ENCODE results near the gene MEOX1. TPM values are rescaled to one million over a fixed set of nuclear protein-coding genes. Genes with fewer than 3 reads are reported as not detected.

MEOX1 gene
- total RNA-seq, 1 experiment from 2014 or later = 0.84 TPM

GRCh38 chr17:43620147-43620546, 41.6 kb downstream of the MEOX1 start:
- Histone ChIP-seq H3K4me1 (ENCODE audit: insufficient read depth, low read length) (no peaks in the 10 kb centered on the region), H3K27ac (ENCODE audit: low read length) (no peak overlapping the region), H3K79me2 (ENCODE audit: low read length) (no peaks in the 10 kb centered on the region), H4K20me1 (ENCODE audit: low read length) (no peaks in the 10 kb centered on the region), H3K27me3 (ENCODE audit: low read length) (no peaks in the 10 kb centered on the region), H3F3A (ENCODE audit: low read length, unreplicated experiment) (no peaks in the 10 kb centered on the region), H3K4me2 (ENCODE audit: low read length) (no peak overlapping the region), H3K4me3 (ENCODE audit: low read length) (no peak overlapping the region), H3K9me2 (replicated peaks; ENCODE audit: low read length) (no peaks in the 10 kb centered on the region), H3K9ac (ENCODE audit: low read length) (no peak overlapping the region), H2AFZ (ENCODE audit: low read length) (no peak overlapping the region), H3K9me3 (ENCODE audit: low read length) (no peaks in the 10 kb centered on the region), H3K36me3 (ENCODE audit: low read depth, low read length) (no peaks in the 10 kb centered on the region)
- ATAC-seq (no peak), DNase-seq (no peak)
- TF ChIP-seq EZH2phosphoT487 (IDR thresholded peaks at IDR 0.05; ENCODE audit: borderline replicate concordance, low read length) = no peak
- ChIA-PET POLR2A (ENCODE audit: unreplicated experiment) (no interaction called here), CTCF (no interaction called here)
- intact Hi-C loops (cut with micrococcal nuclease) = no loop called here
- no TSS peak for BruUV-seq (replicated peaks)

GRCh38 chr17:43619705-43620104, 42.0 kb downstream of the MEOX1 start:
- Histone ChIP-seq H3K9ac (ENCODE audit: low read length) (no peak overlapping the region), H2AFZ (ENCODE audit: low read length) (no peak overlapping the region), H3K9me3 (ENCODE audit: low read length) (no peaks in the 10 kb centered on the region), H3F3A (ENCODE audit: low read length, unreplicated experiment) (no peaks in the 10 kb centered on the region), H3K4me3 (ENCODE audit: low read length) (no peak overlapping the region), H3K4me1 (ENCODE audit: insufficient read depth, low read length) (no peaks in the 10 kb centered on the region), H3K9me2 (replicated peaks; ENCODE audit: low read length) (no peaks in the 10 kb centered on the region), H3K79me2 (ENCODE audit: low read length) (no peaks in the 10 kb centered on the region), H4K20me1 (ENCODE audit: low read length) (no peaks in the 10 kb centered on the region), H3K27me3 (ENCODE audit: low read length) (no peaks in the 10 kb centered on the region), H3K4me2 (ENCODE audit: low read length) (no peak overlapping the region), H3K36me3 (ENCODE audit: low read depth, low read length) (no peaks in the 10 kb centered on the region), H3K27ac (ENCODE audit: low read length) (no peak overlapping the region)
- CTCF ChIA-PET = no interaction called here
- no peak; the same call in 1 of the 2 replicates for ATAC-seq
- intact Hi-C loops (cut with micrococcal nuclease) = no loop called here
- BruUV-seq (replicated peaks) = no TSS peak
- TF ChIP-seq EZH2phosphoT487 (IDR thresholded peaks at IDR 0.05; ENCODE audit: borderline replicate concordance, low read length) (no peak), EZH2 (IDR thresholded peaks at IDR 0.05; ENCODE audit: low read length, unreplicated experiment) (no peak), CTCF (conservative IDR thresholded peaks at IDR 0.05; ENCODE audit: low read depth, low read length) (no peak)
- POLR2A ChIA-PET (ENCODE audit: unreplicated experiment) = no interaction called here
- no peak for DNase-seq

DNA sequence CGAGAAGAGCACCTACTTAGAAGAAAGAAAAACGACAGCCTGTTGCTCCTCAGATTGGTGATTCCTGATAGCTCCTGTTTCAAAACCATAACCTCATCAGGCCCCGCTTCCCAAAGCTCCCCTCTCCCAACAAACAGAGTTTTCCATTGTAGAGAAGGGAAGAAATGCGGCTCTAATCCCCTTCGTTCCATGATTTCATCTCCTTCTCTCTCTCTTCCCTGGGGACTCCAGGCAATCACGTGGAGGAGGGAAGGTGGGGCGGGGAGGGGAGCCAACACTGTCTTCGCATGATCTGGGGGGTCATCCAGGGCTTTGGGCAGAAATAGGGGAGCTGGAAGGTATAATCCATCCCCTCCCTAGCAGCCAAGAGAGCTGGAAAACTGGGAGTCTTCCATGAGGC, 43.4 kb downstream of the MEOX1 start:
- ATAC-seq = no peak

More for the DNA sequence above, 43.4 kb downstream of the MEOX1 start:
- Histone ChIP-seq H3K4me3 (ENCODE audit: low read length) (no peak overlapping the region), H3K4me1 (ENCODE audit: insufficient read depth, low read length) (no peaks in the 10 kb centered on the region), H3K4me2 (ENCODE audit: low read length) (no peak overlapping the region), H2AFZ (ENCODE audit: low read length) (no peak overlapping the region), H4K20me1 (ENCODE audit: low read length) (no peaks in the 10 kb centered on the region), H3K9me3 (ENCODE audit: low read length) (no peaks in the 10 kb centered on the region), H3K27me3 (ENCODE audit: low read length) (0 out of 2 replicates have a peak, but pooled peaks cover 3% of the 10 kb centered on the region), H3K9ac (ENCODE audit: low read length) (no peak overlapping the region), H3F3A (ENCODE audit: low read length, unreplicated experiment) (no peaks in the 10 kb centered on the region), H3K9me2 (replicated peaks; ENCODE audit: low read length) (no peaks in the 10 kb centered on the region), H3K27ac (ENCODE audit: low read length) (no peak overlapping the region), H3K36me3 (ENCODE audit: low read depth, low read length) (no peaks in the 10 kb centered on the region), H3K79me2 (ENCODE audit: low read length) (no peaks in the 10 kb centered on the region)
- BruUV-seq (replicated peaks) = no TSS peak
- POLR2A ChIA-PET (ENCODE audit: unreplicated experiment) = no interaction called here
- no peak for DNase-seq
- intact Hi-C loops (cut with micrococcal nuclease) = no loop called here
- CTCF ChIA-PET = no interaction called here
- TF ChIP-seq EZH2 (IDR thresholded peaks at IDR 0.05; ENCODE audit: low read length, unreplicated experiment) = no peak
- no peak for TF ChIP-seq CTCF (conservative IDR thresholded peaks at IDR 0.05; ENCODE audit: low read depth, low read length)
- TF ChIP-seq EZH2phosphoT487 (IDR thresholded peaks at IDR 0.05; ENCODE audit: borderline replicate concordance, low read length) = no peak

All from PC-3 (cell line).